AG04449 (cell line): ENCODE data around the gene WNT5A.

Source experiments
- CTCF ChIA-PET: fragments of 350-600 bp; formaldehyde crosslinking; extraction: SDS; loops from one replicate; lab custom pipeline; 2021; ENCODE audit warnings: antibody characterized with exemption; lab: Yijun Ruan, JAX
- POLR2A ChIA-PET: fragments of 400-600, 350-600 bp; formaldehyde crosslinking; extraction: SDS; loops from one replicate; lab custom pipeline; 2020; ENCODE audit warnings: antibody characterized with exemption, inconsistent platforms; lab: Yijun Ruan, JAX
- DNase-seq: peaks from one replicate; pipeline ENCODE4 v3.0.0-alpha.2; 2010; ENCODE audit warnings: low read depth, low spot score
- H3K4me3 ChIP-seq: 2 replicates; pipeline ENCODE4 v1.5.1; 2011; ENCODE audit warnings: low read depth, mild to moderate bottlenecking, control low read depth, low read length
- TF ChIP-seq, protein P1 (sequence below): IDR thresholded peaks from one replicate; pipeline ENCODE4 v1.5.1; 2011; ENCODE audit warnings: mild to moderate bottlenecking, moderate library complexity, low read length, control low read depth, inconsistent platforms; ENCODE audit not compliant: insufficient read depth; ENCODE audit errors: missing control alignments

The WNT5A gene

DNA sequence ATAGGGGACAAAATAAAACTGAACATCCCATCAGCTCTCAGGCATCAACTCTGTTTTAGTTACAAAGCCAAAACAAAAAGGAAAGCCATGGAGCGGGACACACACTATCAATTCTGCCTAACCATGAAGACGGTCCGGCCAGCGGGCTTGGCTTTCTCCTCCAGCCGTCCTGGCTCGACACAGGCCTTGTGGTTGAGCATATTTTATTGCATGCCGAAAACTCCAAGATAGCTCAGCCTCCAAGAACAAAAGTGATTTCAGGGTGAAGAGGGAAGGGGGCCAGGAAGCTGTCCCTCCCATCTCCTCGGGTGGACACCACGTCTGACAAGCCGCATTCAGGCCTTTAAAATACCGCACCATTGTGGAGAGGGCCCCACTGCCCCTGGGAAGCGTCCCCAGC, 31.2 kb downstream of the WNT5A start:
- POLR2A ChIA-PET = no interaction called here
- TF ChIP-seq, protein P1, sequence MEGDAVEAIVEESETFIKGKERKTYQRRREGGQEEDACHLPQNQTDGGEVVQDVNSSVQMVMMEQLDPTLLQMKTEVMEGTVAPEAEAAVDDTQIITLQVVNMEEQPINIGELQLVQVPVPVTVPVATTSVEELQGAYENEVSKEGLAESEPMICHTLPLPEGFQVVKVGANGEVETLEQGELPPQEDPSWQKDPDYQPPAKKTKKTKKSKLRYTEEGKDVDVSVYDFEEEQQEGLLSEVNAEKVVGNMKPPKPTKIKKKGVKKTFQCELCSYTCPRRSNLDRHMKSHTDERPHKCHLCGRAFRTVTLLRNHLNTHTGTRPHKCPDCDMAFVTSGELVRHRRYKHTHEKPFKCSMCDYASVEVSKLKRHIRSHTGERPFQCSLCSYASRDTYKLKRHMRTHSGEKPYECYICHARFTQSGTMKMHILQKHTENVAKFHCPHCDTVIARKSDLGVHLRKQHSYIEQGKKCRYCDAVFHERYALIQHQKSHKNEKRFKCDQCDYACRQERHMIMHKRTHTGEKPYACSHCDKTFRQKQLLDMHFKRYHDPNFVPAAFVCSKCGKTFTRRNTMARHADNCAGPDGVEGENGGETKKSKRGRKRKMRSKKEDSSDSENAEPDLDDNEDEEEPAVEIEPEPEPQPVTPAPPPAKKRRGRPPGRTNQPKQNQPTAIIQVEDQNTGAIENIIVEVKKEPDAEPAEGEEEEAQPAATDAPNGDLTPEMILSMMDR = no peak
- CTCF ChIA-PET = interaction anchor here (1.3 kb wide), 1 partner anchor 603 kb away, joined by 3 read pairs; no protein-coding TSS in a partner anchor
- no peak for DNase-seq
- H3K4me3 ChIP-seq = no peak overlapping the region

- DNase-seq = no peak
- POLR2A ChIA-PET = interaction anchor here (1.8 kb wide), 1 partner anchor 9 kb away, joined by 4 read pairs; no protein-coding TSS in a partner anchor
- CTCF ChIA-PET = interaction anchor here (1.0 kb wide), 1 partner anchor 19 kb away, joined by 3 read pairs; no protein-coding TSS in a partner anchor
- no peak overlapping the region for H3K4me3 ChIP-seq
- TF ChIP-seq, protein P1 = no peak
Observed at GRCh38 chr3:55454611-55455010, 32.5 kb downstream of the WNT5A start.

GRCh38 chr3:55453886-55454496, 33.1 kb downstream of the WNT5A start:
- no peak overlapping the region for H3K4me3 ChIP-seq

GRCh38 chr3:55452886-55453285, 34.2 kb downstream of the WNT5A start:
- H3K4me3 ChIP-seq = no peak overlapping the region
- DNase-seq = no peak
- POLR2A ChIA-PET = interaction anchor here (1.0 to 1.8 kb wide), 2 partner anchors 10 to 291 kb away, joined by 4 read pairs; no protein-coding TSS in a partner anchor
- TF ChIP-seq, protein P1 = no peak
- CTCF ChIA-PET = interaction anchor here (1.4 kb wide), 1 partner anchor 272 kb away, joined by 4 read pairs; no protein-coding TSS in a partner anchor

More at GRCh38 chr3:55453886-55454496, 33.1 kb downstream of the WNT5A start:
- DNase-seq = no peak
- ChIA-PET CTCF (interaction anchor here (0.7 to 1.4 kb wide), 4 partner anchors 14 to 273 kb away, joined by 3 to 4 read pairs (median 3); no protein-coding TSS in a partner anchor), POLR2A (interaction anchor here (1.8 kb wide), 1 partner anchor 9 kb away, joined by 4 read pairs; no protein-coding TSS in a partner anchor)
- TF ChIP-seq, protein P1 = no peak

- CTCF ChIA-PET = interaction anchor here (1.2 to 1.7 kb wide), 2 partner anchors 268 to 272 kb away, joined by 3 to 4 read pairs; no protein-coding TSS in a partner anchor
- no peak overlapping the region for H3K4me3 ChIP-seq
- no peak for DNase-seq
- TF ChIP-seq, protein P1 = no peak
- POLR2A ChIA-PET = no interaction called here
Observed at GRCh38 chr3:55449527-55449926, 37.6 kb downstream of the WNT5A start.

- ChIA-PET POLR2A (no interaction called here), CTCF (interaction anchor here (1.3 kb wide), 1 partner anchor 9 kb away, joined by 3 read pairs; no protein-coding TSS in a partner anchor)
- TF ChIP-seq, protein P1 = no peak
- H3K4me3 ChIP-seq = no peak overlapping the region
- no peak for DNase-seq
Observed at GRCh38 chr3:55446850-55447249, 40.3 kb downstream of the WNT5A start.
